ENCODE data around the gene ROR2. TPM values are rescaled to one million over a fixed set of nuclear protein-coding genes. Genes with fewer than 3 reads are reported as not detected.
A peak's percentile ranks its signal among the peaks of the same experiment; 100 is the strongest.

Gene ROR2
- total and polyA plus RNA-seq, 2 of the 8 experiments (the other 6 are each of a cell fraction or from before 2014, with no cell fraction given): 2.7 to 4.3 TPM

- Histone ChIP-seq H2BK15ac (ENCODE audit: low read length) (no peak overlapping the region), H2AFZ (ENCODE audit: low read length) (no peak overlapping the region), H3K18ac (ENCODE audit: extremely low read depth, low read length) (no peak overlapping the region), H2BK5ac (ENCODE audit: low read depth, low read length) (no peak overlapping the region), H3K14ac (ENCODE audit: insufficient read length) (no peak overlapping the region), H2BK20ac (ENCODE audit: low read length) (no peak overlapping the region), H3K56ac (replicated peaks; ENCODE audit: insufficient read length, low read depth, low read length) (no peak overlapping the region), H3K79me2 (ENCODE audit: control insufficient read depth in 1 of 2, insufficient read depth in 2 of 2, low read length in 2 of 2) (no peaks in the 10 kb centered on the region), H3K79me1 (ENCODE audit: low read depth, low read length) (peaks cover 5% of the 10 kb centered on the region; the same call in 1 of the 2 replicates), H3K23me2 (ENCODE audit: low read depth, low read length) (no peaks in the 10 kb centered on the region), H2AK5ac (ENCODE audit: low read depth, low read length) (no peak overlapping the region), H3K4me1 (replicated peaks in 1 of 4; ENCODE audit: control insufficient read depth in 3 of 4, insufficient read depth in 4 of 4, low read length in 3 of 4) (peaks cover 0 to 10% (median under 1%) of the 10 kb centered on the region in 4 experiments; a peak in 4 of 7 replicates), H3K4me3 (ENCODE audit: extremely low read depth in 1 of 4, insufficient read depth in 2 of 4, low read depth in 3 of 4, low read length in 4 of 4) (no peak overlapping the region), H3K9ac (replicated peaks in 1 of 4; ENCODE audit: extremely low read depth in 1 of 4, low read depth in 3 of 4, low read length in 3 of 4) (no peak overlapping the region), H3K4ac (replicated peaks; ENCODE audit: insufficient read length, low read depth, low read length) (no peak overlapping the region), H3K23ac (ENCODE audit: insufficient read length) (no peak overlapping the region), H4K91ac (replicated peaks; ENCODE audit: insufficient read length, low read length) (no peak overlapping the region), H3K4me2 (ENCODE audit: insufficient read depth in 1 of 2, low read depth in 2 of 2, low read length in 2 of 2) (no peak overlapping the region), H4K20me1 (replicated peaks in 1 of 2; ENCODE audit: control insufficient read depth in 1 of 2, insufficient read depth in 2 of 2, low read length in 2 of 2) (no peaks in the 10 kb centered on the region), H2BK12ac (ENCODE audit: low read depth, low read length) (no peak overlapping the region), H3K9me3 (ENCODE audit: insufficient read depth in 2 of 2, low read depth in 1 of 2, low read length in 1 of 2) (no peaks in the 10 kb centered on the region), H2BK120ac (replicated peaks; ENCODE audit: low read depth, low read length) (no peak overlapping the region), H3K27ac (ENCODE audit: low read depth, low read length) (no peak overlapping the region), H3K27me3 (replicated peaks in 1 of 4; ENCODE audit: control insufficient read depth in 3 of 4, extremely low read depth in 1 of 4, insufficient read depth in 3 of 4, low read length in 3 of 4) (no peaks in the 10 kb centered on the region), H3K36me3 (ENCODE audit: control insufficient read depth in 2 of 4, insufficient read depth in 4 of 4, low read length in 3 of 4) (no peaks in the 10 kb centered on the region), H4K5ac (ENCODE audit: insufficient read length, low read depth, low read length) (no peak overlapping the region), H4K8ac (ENCODE audit: extremely low read depth, insufficient read depth, low read length) (no peak overlapping the region; the same call in 1 of the 2 replicates)
- CTCF ChIA-PET (ENCODE audit: partially characterized antibody): no interaction called here
- 91% methylated on average over 7 of the region's 7 CpGs; no CpG with 5 or more reads in 1 of the 2 experiments for WGBS, 2 experiments (ENCODE audit: extremely low coverage in 1 of 2, insufficient coverage in 1 of 2, insufficient read length in 1 of 2, insufficient replicate concordance in 2 of 2, low coverage in 1 of 2, low lambda C conversion rate in 2 of 2, missing lambda C conversion rate in 1 of 2)
- DNase-seq (ENCODE audit: low read depth in 1 of 2, low spot score in 2 of 2) (no peak), FAIRE-seq (no peak)
- POLR2A ChIA-PET (ENCODE audit: partially characterized antibody): no interaction called here
- TF ChIP-seq SIX5 (IDR thresholded peaks at IDR 0.05; ENCODE audit: low read depth, low read length): no peak
- TF ChIP-seq, protein P1, sequence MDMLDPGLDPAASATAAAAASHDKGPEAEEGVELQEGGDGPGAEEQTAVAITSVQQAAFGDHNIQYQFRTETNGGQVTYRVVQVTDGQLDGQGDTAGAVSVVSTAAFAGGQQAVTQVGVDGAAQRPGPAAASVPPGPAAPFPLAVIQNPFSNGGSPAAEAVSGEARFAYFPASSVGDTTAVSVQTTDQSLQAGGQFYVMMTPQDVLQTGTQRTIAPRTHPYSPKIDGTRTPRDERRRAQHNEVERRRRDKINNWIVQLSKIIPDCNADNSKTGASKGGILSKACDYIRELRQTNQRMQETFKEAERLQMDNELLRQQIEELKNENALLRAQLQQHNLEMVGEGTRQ (IDR thresholded peaks at IDR 0.05; ENCODE audit: low read length): peak; percentile 17; the same call in 1 of the 2 replicates
Measured at GRCh38 chr9:91832322-91832721, 117.7 kb downstream of the ROR2 start.

Measured in H1 (cell line).